HG02571 (cell line): ENCODE data around the gene FAM25A.
"Not testable (repeated sequence)": the region's sequence is repeated elsewhere in the genome, so short reads cannot be mapped to it uniquely, and the experiment has no call there.

Source experiments
- ATAC-seq: cut with Tn5 transposase; IDR thresholded peaks from one replicate; pipeline ENCODE4 v1.9.1; 2021; ENCODE audit warnings: mild to moderate bottlenecking, moderate library complexity; ENCODE audit not compliant: unreplicated experiment

FAM25A gene

GRCh38 chr10:87009134-87009696, 10.9 kb upstream of the FAM25A start:
- not testable (repeated sequence) for ATAC-seq

- ATAC-seq = not testable (repeated sequence)
Observed at GRCh38 chr10:87013528-87013927, 6.6 kb upstream of the FAM25A start.

GRCh38 chr10:87014986-87015716, 4.9 kb upstream of the FAM25A start:
- ATAC-seq = not testable (repeated sequence)

GRCh38 chr10:87018127-87018526, 2.0 kb upstream of the FAM25A start:
- not testable (repeated sequence) for ATAC-seq

GRCh38 chr10:87019066-87019465, 1.0 kb upstream of the FAM25A start:
- ATAC-seq = not testable (repeated sequence)

- not testable (repeated sequence) for ATAC-seq
Observed at GRCh38 chr10:87019504-87019903, 590 bp upstream of the FAM25A start.

GRCh38 chr10:87025285-87025958, 5.3 kb downstream of the FAM25A start:
- not testable (repeated sequence) for ATAC-seq

GRCh38 chr10:87026747-87027508, 6.8 kb downstream of the FAM25A start:
- not testable (repeated sequence) for ATAC-seq

- not testable (repeated sequence) for ATAC-seq
Observed at GRCh38 chr10:87030419-87030818, 10.3 kb downstream of the FAM25A start.

GRCh38 chr10:87030912-87031635, 11.0 kb downstream of the FAM25A start:
- ATAC-seq = no peak

- ATAC-seq = no peak
Observed at GRCh38 chr10:87036623-87037022, 16.5 kb downstream of the FAM25A start.

- no peak for ATAC-seq
Observed at GRCh38 chr10:87038286-87038717, 18.2 kb downstream of the FAM25A start.

- no peak for ATAC-seq
Observed at GRCh38 chr10:87038786-87039185, 18.7 kb downstream of the FAM25A start.

- not testable (repeated sequence) for ATAC-seq
Observed at GRCh38 chr10:87043579-87043978, 23.5 kb downstream of the FAM25A start.

- no peak for ATAC-seq
Observed at GRCh38 chr10:87045434-87045938, 25.4 kb downstream of the FAM25A start.

GRCh38 chr10:87053111-87053510, 33.0 kb downstream of the FAM25A start:
- no peak for ATAC-seq

- no peak for ATAC-seq
Observed at GRCh38 chr10:87053577-87054181, 33.6 kb downstream of the FAM25A start.

GRCh38 chr10:87054373-87055295, 34.5 kb downstream of the FAM25A start:
- ATAC-seq = no peak

- ATAC-seq = no peak
Observed at GRCh38 chr10:87058171-87058570, 38.1 kb downstream of the FAM25A start.
